CD4-positive, alpha-beta T cell (primary cell): ENCODE data around the gene RBM17. TPM values are rescaled to one million over a fixed set of nuclear protein-coding genes. Genes with fewer than 3 reads are reported as not detected.

ENCODE experiments used
- ATAC-seq: fragments of 200-7000 bp; cut with Tn5 transposase; one replicate; pipeline ENCODE4 v1.10.0; 2022; ENCODE audit warnings: mild to moderate bottlenecking; ENCODE audit not compliant: poor library complexity
- CTCF ChIA-PET: fragments of 350-600 bp; sonication (Branson Sonifier 250); formaldehyde crosslinking; loops from one replicate; lab custom pipeline; 2021; ENCODE audit warnings: antibody characterized with exemption, inconsistent platforms; lab: Charles Lee
- POLR2A ChIA-PET: fragments of 350-600 bp; sonication (Branson Sonifier 250); formaldehyde crosslinking; loops from one replicate; lab custom pipeline; 2021; ENCODE audit warnings: antibody characterized with exemption, inconsistent platforms; lab: Charles Lee
- DNase-seq, 14 experiments: peaks; one replicate each; pipeline ENCODE4 v3.0.0-alpha.2; 2013 to 2020; ENCODE audit warnings: mixed read lengths in 2 of 14
- H3K27ac ChIP-seq, 2 donors: one replicate each; pipeline versions ENCODE4 v1.5.1 to v1.7.0; 2013; ENCODE audit warnings: low read length in 2 of 2, low read depth in 1 of 2, mild to moderate bottlenecking in 1 of 2
- H3K27me3 ChIP-seq, 2 experiments: 1 replicate in 1 of 2; 2 replicates in 1 of 2; pipeline versions ENCODE4 v1.6.1 to v1.7.0; 2013; ENCODE audit warnings: low read length in 2 of 2, control low read depth in 1 of 2, mild to moderate bottlenecking in 1 of 2, moderate library complexity in 1 of 2; ENCODE audit not compliant: insufficient read depth in 2 of 2, control insufficient read depth in 1 of 2
- H3K36me3 ChIP-seq: one replicate; pipeline ENCODE4 v1.6.1; 2013; ENCODE audit warnings: low read length, control low read depth; ENCODE audit not compliant: insufficient read depth
- H3K4me1 ChIP-seq: one replicate; pipeline ENCODE4 v1.6.1; 2013; ENCODE audit warnings: low read length, control low read depth; ENCODE audit not compliant: insufficient read depth
- H3K4me3 ChIP-seq: one replicate; pipeline ENCODE4 v1.5.1; 2013; ENCODE audit warnings: mild to moderate bottlenecking, low read length, moderate library complexity
- H3K9me3 ChIP-seq, 2 experiments: 1 replicate in 1 of 2; 2 replicates in 1 of 2; pipeline versions ENCODE4 v1.6.1 to v1.7.0; 2013; ENCODE audit warnings: low read length in 2 of 2, mild to moderate bottlenecking in 2 of 2, control low read depth in 1 of 2, moderate library complexity in 1 of 2; ENCODE audit not compliant: control insufficient read depth in 1 of 2, insufficient read depth in 1 of 2
- H3K27ac Mint-ChIP-seq: one replicate; pipeline ENCODE4 v1.8.0; 2020; ENCODE audit warnings: mixed read lengths
- H3K27me3 Mint-ChIP-seq: one replicate; pipeline ENCODE4 v1.8.0; 2021; ENCODE audit warnings: mixed read lengths
- H3K36me3 Mint-ChIP-seq: one replicate; pipeline ENCODE4 v1.8.0; 2021; ENCODE audit warnings: low read depth, mixed read lengths
- H3K4me1 Mint-ChIP-seq: one replicate; pipeline ENCODE4 v1.8.0; 2021; ENCODE audit warnings: low read depth, mixed read lengths
- H3K4me3 Mint-ChIP-seq: one replicate; pipeline ENCODE4 v1.8.0; 2020; ENCODE audit warnings: mild to moderate bottlenecking, mixed read lengths
- H3K9me3 Mint-ChIP-seq: one replicate; pipeline ENCODE4 v1.8.0; 2020; ENCODE audit warnings: mixed read lengths
- intact Hi-C, 2 experiments: fragments of 100-400 bp; cut with DNase I in 1 of 2; cut with micrococcal nuclease in 1 of 2; formaldehyde crosslinking; loops; one replicate each; pipeline versions ENCODE4 v1.15.1 to v1.9.0; 2023 to 2025; cut with DNase I, micrococcal nuclease
- total RNA-seq, 174 experiments: library from RNA in 2 of 174; stranded (reverse) in 2 of 174; gene quantifications; one replicate each; pipeline ENCODE4 v1.2.3 and lab custom pipeline; 2021 to 2026
- TF ChIP-seq, protein P1 (sequence below): fragments of 200-600 bp; IDR thresholded peaks from one replicate; pipeline ENCODE4 v1.8.0; 2022; ENCODE audit warnings: antibody characterized with exemption, mild to moderate bottlenecking

Gene RBM17
- total RNA-seq, 2 experiments from 2014 or later, result 143 to 150 TPM

DNA sequence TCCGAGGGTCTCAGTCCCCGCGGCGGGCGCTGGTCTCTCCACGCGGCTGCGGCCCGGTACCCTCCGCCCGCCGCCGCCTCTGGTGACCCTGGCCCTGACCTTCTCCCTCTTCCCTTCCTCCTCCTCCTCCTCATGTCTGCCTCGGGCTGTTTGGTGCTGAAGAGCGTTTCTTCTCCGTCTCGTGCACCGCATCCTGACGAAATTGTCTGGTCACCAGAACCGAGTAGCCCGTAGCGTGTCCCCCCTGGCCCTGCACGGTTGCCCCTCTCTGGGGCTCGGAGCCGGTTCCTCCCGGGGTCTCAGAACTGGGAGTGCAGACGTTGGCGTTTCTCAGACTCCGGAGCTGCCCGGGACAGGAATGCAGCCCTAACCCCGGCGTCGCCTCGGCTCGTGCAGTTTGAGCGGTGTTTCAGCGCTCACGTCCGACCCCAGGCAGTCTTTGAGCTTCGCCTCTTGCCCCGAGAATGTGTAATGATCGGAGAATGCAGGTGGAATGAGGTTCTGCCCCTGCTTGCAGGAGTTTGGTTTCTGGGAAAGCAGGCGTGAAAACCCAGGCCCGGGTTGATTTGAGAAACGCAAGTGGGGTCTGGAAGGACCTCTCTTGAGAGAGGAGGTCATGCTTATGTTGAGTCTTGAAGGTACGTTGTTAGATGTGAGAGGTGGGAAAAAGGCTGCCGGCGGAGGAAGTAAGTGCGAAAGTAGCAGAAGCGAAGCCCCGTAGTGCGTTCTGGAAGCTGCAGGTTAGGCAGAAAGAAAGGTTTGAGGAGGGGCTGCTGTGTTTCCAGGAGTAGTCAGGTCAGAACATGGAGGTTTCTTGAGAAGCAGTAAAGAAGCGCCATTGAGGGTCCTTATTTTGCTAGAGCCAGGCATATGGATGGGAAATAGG, 743 bp downstream of the RBM17 start:
- ATAC-seq (no peak), DNase-seq (peak in 4 of 14 experiments; percentile 19 to 46 (median 38))
- peak overlapping the region; percentile 92 for H3K4me3 ChIP-seq
- Mint-ChIP-seq H3K4me1 (peaks cover 76% of the 10 kb centered on the region), H3K4me3 (peak overlapping the region; percentile 85), H3K9me3 (no peaks in the 10 kb centered on the region), H3K36me3 (peaks cover 18% of the 10 kb centered on the region), H3K27me3 (no peaks in the 10 kb centered on the region), H3K27ac (peak overlapping the region; percentile 77)
- no peaks in the 10 kb centered on the region for H3K36me3 ChIP-seq
- intact Hi-C loops, result loop anchor here (2.0 to 5.0 kb wide), 4 partner anchors 55 to 318 kb away; partner anchors contain the start of gene FBH1 (in 1 of the 2)
- no peaks in the 10 kb centered on the region for H3K9me3 ChIP-seq
- POLR2A ChIA-PET, result interaction anchor here (1.0 to 1.7 kb wide), 6 partner anchors 18 to 113 kb away, joined by 3 to 8 read pairs (median 4); partner anchors contain the start of gene PFKFB3
- TF ChIP-seq, protein P1, sequence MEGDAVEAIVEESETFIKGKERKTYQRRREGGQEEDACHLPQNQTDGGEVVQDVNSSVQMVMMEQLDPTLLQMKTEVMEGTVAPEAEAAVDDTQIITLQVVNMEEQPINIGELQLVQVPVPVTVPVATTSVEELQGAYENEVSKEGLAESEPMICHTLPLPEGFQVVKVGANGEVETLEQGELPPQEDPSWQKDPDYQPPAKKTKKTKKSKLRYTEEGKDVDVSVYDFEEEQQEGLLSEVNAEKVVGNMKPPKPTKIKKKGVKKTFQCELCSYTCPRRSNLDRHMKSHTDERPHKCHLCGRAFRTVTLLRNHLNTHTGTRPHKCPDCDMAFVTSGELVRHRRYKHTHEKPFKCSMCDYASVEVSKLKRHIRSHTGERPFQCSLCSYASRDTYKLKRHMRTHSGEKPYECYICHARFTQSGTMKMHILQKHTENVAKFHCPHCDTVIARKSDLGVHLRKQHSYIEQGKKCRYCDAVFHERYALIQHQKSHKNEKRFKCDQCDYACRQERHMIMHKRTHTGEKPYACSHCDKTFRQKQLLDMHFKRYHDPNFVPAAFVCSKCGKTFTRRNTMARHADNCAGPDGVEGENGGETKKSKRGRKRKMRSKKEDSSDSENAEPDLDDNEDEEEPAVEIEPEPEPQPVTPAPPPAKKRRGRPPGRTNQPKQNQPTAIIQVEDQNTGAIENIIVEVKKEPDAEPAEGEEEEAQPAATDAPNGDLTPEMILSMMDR, result no peak
- peaks cover 44% of the 10 kb centered on the region for H3K4me1 ChIP-seq
- CTCF ChIA-PET, result interaction anchor here (0.9 to 4.9 kb wide), 2 partner anchors 38 to 74 kb away, joined by 3 to 70 read pairs; no protein-coding TSS in a partner anchor
- peak overlapping the region; percentile 26 to 33 for H3K27ac ChIP-seq
- H3K27me3 ChIP-seq, result no peaks in the 10 kb centered on the region

DNA sequence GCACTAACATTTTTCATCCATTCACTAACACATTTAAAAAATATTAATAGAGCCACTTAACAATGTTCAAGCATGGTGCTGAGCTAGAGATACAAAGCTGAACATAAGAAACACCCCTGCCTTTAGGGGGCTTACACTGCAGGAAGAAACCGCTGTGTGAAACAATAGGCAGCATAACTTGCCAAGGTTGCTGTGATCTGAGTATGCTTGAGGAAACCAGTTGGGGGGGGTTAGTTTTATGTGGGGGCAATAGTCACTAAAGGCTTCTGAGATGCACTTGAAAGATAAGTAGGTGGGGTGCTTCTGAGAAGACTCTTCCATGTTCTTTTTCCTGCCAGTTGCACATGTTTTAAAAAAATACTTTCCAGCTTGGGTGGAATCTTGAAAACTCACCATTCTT, 2.8 kb downstream of the RBM17 start:
- H3K9me3 ChIP-seq, result no peaks in the 10 kb centered on the region
- DNase-seq (peak in 1 of 14 experiments; percentile 39), ATAC-seq (no peak)
- Mint-ChIP-seq H3K4me3 (peak overlapping the region; percentile 78), H3K36me3 (peaks cover 19% of the 10 kb centered on the region), H3K4me1 (peaks cover 89% of the 10 kb centered on the region), H3K27me3 (no peaks in the 10 kb centered on the region), H3K9me3 (no peaks in the 10 kb centered on the region), H3K27ac (peak overlapping the region; percentile 50)
- ChIA-PET POLR2A (interaction anchor here (0.6 to 0.7 kb wide), 2 partner anchors 32 to 463 kb away, joined by 4 read pairs; no protein-coding TSS in a partner anchor), CTCF (interaction anchor here (0.7 to 1.0 kb wide), 2 partner anchors 54 to 111 kb away, joined by 4 to 5 read pairs; partner anchors contain the start of gene PFKFB3)
- TF ChIP-seq, protein P1, result no peak
- no peak overlapping the region for H3K27ac ChIP-seq
- intact Hi-C loops, result no loop called here
- no peaks in the 10 kb centered on the region for H3K27me3 ChIP-seq
- no peaks in the 10 kb centered on the region for H3K36me3 ChIP-seq
- peaks cover 51% of the 10 kb centered on the region for H3K4me1 ChIP-seq
- H3K4me3 ChIP-seq, result no peak overlapping the region

DNA sequence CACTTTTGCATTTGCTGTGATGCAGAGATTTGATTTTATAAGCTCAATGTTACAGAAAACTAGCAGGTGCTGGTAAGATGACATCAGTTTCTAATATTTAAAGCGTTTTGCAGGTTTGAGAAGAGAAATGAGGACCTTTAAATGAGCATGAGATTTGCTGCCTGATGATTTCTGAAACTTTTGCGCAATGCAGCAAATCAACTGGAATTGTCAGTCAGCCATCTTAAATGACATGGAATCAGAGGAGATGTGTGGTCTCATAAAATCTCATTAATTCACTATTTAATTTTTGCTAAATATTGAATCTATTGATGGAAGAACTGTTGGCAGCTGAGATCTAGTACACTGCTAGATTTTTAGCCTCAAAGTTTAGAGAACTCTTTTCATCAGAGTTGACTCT, 3.9 kb downstream of the RBM17 start:
- DNase-seq (no peak), ATAC-seq (no peak)
- TF ChIP-seq, protein P1, result no peak
- H3K4me3 Mint-ChIP-seq, result no peak overlapping the region
- H3K27ac ChIP-seq, result no peak overlapping the region
- POLR2A ChIA-PET, result interaction anchor here (0.7 kb wide), 1 partner anchor 44 kb away, joined by 3 read pairs; no protein-coding TSS in a partner anchor
- H3K9me3 Mint-ChIP-seq, result no peaks in the 10 kb centered on the region
- CTCF ChIA-PET, result no interaction called here
- H3K4me1 ChIP-seq, result peaks cover 47% of the 10 kb centered on the region
- H3K27ac Mint-ChIP-seq, result peak overlapping the region; percentile 29
- no peaks in the 10 kb centered on the region for H3K27me3 ChIP-seq
- peaks cover 8% of the 10 kb centered on the region for H3K36me3 ChIP-seq
- H3K9me3 ChIP-seq, result no peaks in the 10 kb centered on the region
- intact Hi-C loops, result no loop called here
- no peaks in the 10 kb centered on the region for H3K27me3 Mint-ChIP-seq
- H3K36me3 Mint-ChIP-seq, result peaks cover 28% of the 10 kb centered on the region
- H3K4me3 ChIP-seq, result no peak overlapping the region
- H3K4me1 Mint-ChIP-seq, result peaks cover 81% of the 10 kb centered on the region
